ENCODE data around the gene BTNL2. TPM values are rescaled to one million over a fixed set of nuclear protein-coding genes. Genes with fewer than 3 reads are reported as not detected.
"Not testable (repeated sequence)": the region's sequence is repeated elsewhere in the genome, so short reads cannot be mapped to it uniquely, and the experiment has no call there.

BTNL2 gene
- polyA plus RNA-seq, 1 donor (not counting 4 experiments of a cell fraction or from before 2014, with no cell fraction given) = not detected

DNA sequence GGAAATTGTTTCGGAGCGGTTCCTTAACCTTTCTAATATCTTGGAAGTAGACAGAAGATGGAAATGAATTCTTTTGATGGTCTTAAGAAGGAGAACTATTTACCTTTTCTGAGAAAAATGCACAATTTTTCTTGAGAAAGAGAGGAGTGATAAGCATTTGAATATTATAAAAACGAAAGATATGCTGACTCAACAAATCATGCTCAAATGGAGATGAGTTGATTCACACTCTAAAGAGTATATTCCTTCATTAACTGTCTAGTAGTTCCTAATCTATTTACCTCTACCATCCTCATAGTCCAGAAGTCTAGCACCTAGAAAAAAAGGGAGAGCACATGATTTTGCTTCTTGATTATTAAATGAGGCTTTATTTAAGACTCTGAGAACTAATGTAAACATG is 39.3 kb downstream of the BTNL2 start:
- DNase-seq (ENCODE audit: low read depth, low spot score) (no peak), FAIRE-seq (no peak)
- no peaks in the 10 kb centered on the region for H3K36me3 ChIP-seq (ENCODE audit: control insufficient read depth in 2 of 2, extremely low read depth in 1 of 2, insufficient read depth in 2 of 2, low read length in 2 of 2)
- no peaks in the 10 kb centered on the region for H3K79me2 ChIP-seq (ENCODE audit: control insufficient read depth, insufficient read depth, low read length)
- TF ChIP-seq EZH2 (IDR thresholded peaks at IDR 0.05; ENCODE audit: low read length) (no peak), CTCF (optimal IDR thresholded peaks at IDR 0.05 in 1 of 3, IDR thresholded peaks at IDR 0.05 in 1 of 3, conservative IDR thresholded peaks at IDR 0.05 in 1 of 3; ENCODE audit: extremely low read depth in 1 of 3, insufficient read depth in 2 of 3, low read length in 3 of 3) (no peak)
- H3K9ac ChIP-seq (ENCODE audit: control insufficient read depth, extremely low read depth, insufficient read depth, low read length) = no peak overlapping the region
- H3K27me3 ChIP-seq (ENCODE audit: control insufficient read depth, extremely low read depth, insufficient read depth, low read length) = no peaks in the 10 kb centered on the region
- H3K9me3 ChIP-seq (ENCODE audit: control insufficient read depth, low read depth, low read length) = no peaks in the 10 kb centered on the region
- H4K20me1 ChIP-seq (ENCODE audit: control insufficient read depth, extremely low read depth, insufficient read depth, low read length) = no peaks in the 10 kb centered on the region
- no peak overlapping the region for H3K4me3 ChIP-seq (ENCODE audit: control insufficient read depth in 2 of 3, extremely low read depth in 1 of 3, insufficient read depth in 2 of 3, low read depth in 1 of 3, low read length in 3 of 3)
- no peak overlapping the region for H2AFZ ChIP-seq (ENCODE audit: control insufficient read depth, low read length)
- H3K27ac ChIP-seq (ENCODE audit: control insufficient read depth, insufficient read depth, low read length) = no peak overlapping the region
- no peak overlapping the region for H3K4me2 ChIP-seq (ENCODE audit: control insufficient read depth, extremely low read depth, insufficient read depth, low read depth, low read length)
- no peaks in the 10 kb centered on the region for H3K9me1 ChIP-seq (ENCODE audit: control insufficient read depth, extremely low read depth, insufficient read depth, low read length)
- peaks cover 18% of the 10 kb centered on the region for H3K4me1 ChIP-seq (ENCODE audit: control insufficient read depth, extremely low read depth, insufficient read depth, low read length)
- dilution Hi-C loops (cut with MboI; ENCODE audit: extremely low pct_ligation_motif_present, low sequenced_read_pairs) = no loop called here

DNA sequence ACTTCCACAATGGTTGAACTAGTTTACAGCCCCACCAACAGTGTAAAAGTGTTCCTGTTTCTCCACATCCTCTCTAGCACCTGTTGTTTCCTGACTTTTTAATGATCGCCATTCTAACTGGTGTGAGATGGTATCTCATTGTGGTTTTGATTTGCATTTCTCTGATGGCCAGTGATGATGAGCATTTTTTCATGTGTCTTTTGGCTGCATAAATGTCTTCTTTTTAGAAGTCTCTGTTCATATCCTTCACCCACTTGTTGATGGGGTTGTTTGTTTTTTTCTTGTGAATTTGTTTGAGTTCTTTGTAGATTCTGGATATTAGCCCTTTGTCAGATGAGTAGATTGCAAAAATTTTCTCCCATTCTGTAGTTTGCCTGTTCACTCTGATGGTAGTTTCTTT is 47.8 kb downstream of the BTNL2 start:
- H3K27me3 ChIP-seq (ENCODE audit: control insufficient read depth, extremely low read depth, insufficient read depth, low read length); H3K79me2 ChIP-seq (ENCODE audit: control insufficient read depth, insufficient read depth, low read length); H3K4me1 ChIP-seq (ENCODE audit: control insufficient read depth, extremely low read depth, insufficient read depth, low read length); H3K36me3 ChIP-seq (ENCODE audit: control insufficient read depth in 2 of 2, extremely low read depth in 1 of 2, insufficient read depth in 2 of 2, low read length in 2 of 2); H3K9me1 ChIP-seq (ENCODE audit: control insufficient read depth, extremely low read depth, insufficient read depth, low read length); H3K9me3 ChIP-seq (ENCODE audit: control insufficient read depth, low read depth, low read length); H3K4me3 ChIP-seq (ENCODE audit: control insufficient read depth in 2 of 3, extremely low read depth in 1 of 3, insufficient read depth in 2 of 3, low read depth in 1 of 3, low read length in 3 of 3); H3K9ac ChIP-seq (ENCODE audit: control insufficient read depth, extremely low read depth, insufficient read depth, low read length); FAIRE-seq; H3K27ac ChIP-seq (ENCODE audit: control insufficient read depth, insufficient read depth, low read length); DNase-seq (ENCODE audit: low read depth, low spot score); dilution Hi-C loops (cut with MboI; ENCODE audit: extremely low pct_ligation_motif_present, low sequenced_read_pairs); H3K4me2 ChIP-seq (ENCODE audit: control insufficient read depth, extremely low read depth, insufficient read depth, low read depth, low read length); H2AFZ ChIP-seq (ENCODE audit: control insufficient read depth, low read length); H4K20me1 ChIP-seq (ENCODE audit: control insufficient read depth, extremely low read depth, insufficient read depth, low read length): not testable (repeated sequence)

DNA sequence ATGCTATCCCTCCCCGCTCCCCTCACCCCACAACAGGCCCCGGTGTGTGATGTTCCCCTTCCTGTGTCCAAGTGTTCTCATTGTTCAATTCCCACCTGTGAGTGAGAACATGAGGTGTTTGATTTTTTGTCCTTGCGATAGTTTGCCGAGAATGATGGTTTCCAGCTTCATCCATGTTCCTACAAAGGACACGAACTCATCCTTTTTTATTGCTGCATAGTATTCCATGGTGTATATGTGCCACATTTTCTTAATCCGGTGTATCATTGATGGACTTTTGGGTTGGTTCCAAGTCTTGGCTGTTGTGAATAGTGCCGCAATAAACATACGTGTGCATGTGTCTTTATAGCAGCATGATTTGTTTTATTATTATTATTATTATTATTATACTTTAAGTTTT is 48.4 kb downstream of the BTNL2 start:
- H3K4me1 ChIP-seq (ENCODE audit: control insufficient read depth, extremely low read depth, insufficient read depth, low read length); H3K79me2 ChIP-seq (ENCODE audit: control insufficient read depth, insufficient read depth, low read length); H4K20me1 ChIP-seq (ENCODE audit: control insufficient read depth, extremely low read depth, insufficient read depth, low read length); H3K4me2 ChIP-seq (ENCODE audit: control insufficient read depth, extremely low read depth, insufficient read depth, low read depth, low read length); H3K9me3 ChIP-seq (ENCODE audit: control insufficient read depth, low read depth, low read length); H3K27ac ChIP-seq (ENCODE audit: control insufficient read depth, insufficient read depth, low read length); H2AFZ ChIP-seq (ENCODE audit: control insufficient read depth, low read length); FAIRE-seq; DNase-seq (ENCODE audit: low read depth, low spot score); H3K9me1 ChIP-seq (ENCODE audit: control insufficient read depth, extremely low read depth, insufficient read depth, low read length); H3K4me3 ChIP-seq (ENCODE audit: control insufficient read depth in 2 of 3, extremely low read depth in 1 of 3, insufficient read depth in 2 of 3, low read depth in 1 of 3, low read length in 3 of 3); H3K9ac ChIP-seq (ENCODE audit: control insufficient read depth, extremely low read depth, insufficient read depth, low read length); H3K27me3 ChIP-seq (ENCODE audit: control insufficient read depth, extremely low read depth, insufficient read depth, low read length); dilution Hi-C loops (cut with MboI; ENCODE audit: extremely low pct_ligation_motif_present, low sequenced_read_pairs); H3K36me3 ChIP-seq (ENCODE audit: control insufficient read depth in 2 of 2, extremely low read depth in 1 of 2, insufficient read depth in 2 of 2, low read length in 2 of 2): not testable (repeated sequence)

All from keratinocyte (primary cell).